HFF-Myc (cell line): ENCODE measurements around the gene CDC16.
A peak's percentile ranks its signal among the peaks of the same experiment; 100 is the strongest.

ENCODE experiments used
- DNase-seq: peaks from one replicate; pipeline ENCODE4 v3.0.0-alpha.2; 2011; ENCODE audit warnings: low read depth; ENCODE audit errors: extremely low read depth
- H3K4me3 ChIP-seq: replicated peaks from 2 replicates; pipeline ENCODE4 v1.5.1; 2011; ENCODE audit warnings: low read depth, mild to moderate bottlenecking, control low read depth, low read length
- CTCF ChIP-seq: IDR thresholded peaks from 2 replicates; pipeline ENCODE4 v1.5.1; 2012; ENCODE audit warnings: mild to moderate bottlenecking, low read depth, low read length, control low read depth; ENCODE audit errors: missing control alignments

CDC16 gene

GRCh38 chr13:114309086-114309485 is 74.4 kb downstream of the CDC16 start:
- H3K4me3 ChIP-seq: no peak overlapping the region
- no peak for TF ChIP-seq CTCF
- no peak for DNase-seq

GRCh38 chr13:114309806-114310410 is 75.2 kb downstream of the CDC16 start:
- no peak for DNase-seq
- no peak overlapping the region for H3K4me3 ChIP-seq
- TF ChIP-seq CTCF: no peak

GRCh38 chr13:114310956-114311355 is 76.3 kb downstream of the CDC16 start:
- no peak for TF ChIP-seq CTCF
- no peak overlapping the region for H3K4me3 ChIP-seq
- DNase-seq: no peak

GRCh38 chr13:114311387-114311786 is 76.7 kb downstream of the CDC16 start:
- TF ChIP-seq CTCF: no peak
- DNase-seq: no peak
- no peak overlapping the region for H3K4me3 ChIP-seq

GRCh38 chr13:114311908-114312307 is 77.2 kb downstream of the CDC16 start:
- no peak for DNase-seq
- H3K4me3 ChIP-seq: no peak overlapping the region
- no peak for TF ChIP-seq CTCF

GRCh38 chr13:114313061-114313860 is 78.6 kb downstream of the CDC16 start:
- TF ChIP-seq CTCF: no peak
- DNase-seq: no peak
- peak overlapping the region; percentile 62 for H3K4me3 ChIP-seq
